IMR-90 (cell line): ENCODE data around the gene CCDC32. TPM values are rescaled to one million over a fixed set of nuclear protein-coding genes. Genes with fewer than 3 reads are reported as not detected.

Experiments
- ATAC-seq: fragments of 200-7000 bp; cut with Tn5 transposase; 2 replicates; pipeline ENCODE4 v1.9.1; 2020; ENCODE audit warnings: low read depth, mild to moderate bottlenecking, moderate library complexity
- BruUV-seq: library from RNA; stranded (reverse); fragments of 400-500 nt; replicated peaks from 2 replicates; lab custom pipeline; 2021; lab: Mats Ljungman, UMichigan
- CTCF ChIA-PET: fragments of 300-600 bp; formaldehyde crosslinking; extraction: SDS; loops from one replicate; lab custom pipeline; 2021; ENCODE audit warnings: antibody characterized with exemption; lab: Yijun Ruan, JAX
- POLR2A ChIA-PET: fragments of 300-600 bp; sonication (Branson Sonifier 250); formaldehyde crosslinking; loops from one replicate; lab custom pipeline; 2022; ENCODE audit warnings: antibody characterized with exemption; ENCODE audit not compliant: unreplicated experiment; lab: Charles Lee
- DNase-seq: peaks from one replicate; pipeline ENCODE4 v3.0.0; 2013
- H2AFZ ChIP-seq: replicated peaks from 2 replicates; pipeline ENCODE3; 2013; ENCODE audit warnings: low read length, mild to moderate bottlenecking; ENCODE audit not compliant: poor library complexity
- H2AK5ac ChIP-seq: 2 replicates; pipeline ENCODE4 v1.6.1; 2013; ENCODE audit warnings: low read depth, low read length, inconsistent platforms
- H2AK9ac ChIP-seq: replicated peaks from 2 replicates; pipeline ENCODE3; 2013; ENCODE audit warnings: mild to moderate bottlenecking, low read depth, low read length, moderate library complexity; ENCODE audit not compliant: poor library complexity
- H2BK120ac ChIP-seq: 2 replicates; pipeline ENCODE4 v1.6.1; 2013; ENCODE audit warnings: low read depth, low read length, inconsistent platforms
- H2BK15ac ChIP-seq: 3 replicates; pipeline ENCODE4 v1.6.1; 2013; ENCODE audit warnings: low read depth, low read length, inconsistent platforms
- H2BK20ac ChIP-seq: 2 replicates; pipeline ENCODE4 v1.6.1; 2013; ENCODE audit warnings: low read depth, mild to moderate bottlenecking, inconsistent platforms, low read length, moderate library complexity
- H2BK5ac ChIP-seq: 2 replicates; pipeline ENCODE4 v1.6.1; 2013; ENCODE audit warnings: mild to moderate bottlenecking, low read depth, low read length, inconsistent platforms; ENCODE audit not compliant: poor library complexity, severe bottlenecking
- H3K14ac ChIP-seq: replicated peaks from 2 replicates; pipeline ENCODE4 v1.6.1; 2013; ENCODE audit warnings: low read depth, low read length, inconsistent platforms
- H3K18ac ChIP-seq: 2 replicates; pipeline ENCODE4 v1.6.1; 2013; ENCODE audit warnings: low read depth, low read length, control low read depth
- H3K23ac ChIP-seq: 2 replicates; pipeline ENCODE4 v1.6.1; 2013; ENCODE audit warnings: low read depth, low read length, inconsistent platforms
- H3K27ac ChIP-seq: 2 replicates; pipeline ENCODE4 v1.5.1; 2013; ENCODE audit warnings: mild to moderate bottlenecking, control low read depth, low read length; ENCODE audit not compliant: insufficient read depth
- H3K27me3 ChIP-seq: 2 replicates; pipeline ENCODE4 v1.6.1; 2013; ENCODE audit warnings: low read length; ENCODE audit not compliant: control insufficient read depth, insufficient read depth
- H3K36me3 ChIP-seq: 2 replicates; pipeline ENCODE4 v1.6.1; 2013; ENCODE audit warnings: low read length, mixed read lengths; ENCODE audit not compliant: control insufficient read depth, insufficient read depth
- H3K4ac ChIP-seq: 2 replicates; pipeline ENCODE4 v1.6.1; 2013; ENCODE audit warnings: low read depth, low read length, inconsistent platforms
- H3K4me1 ChIP-seq: 2 replicates; pipeline ENCODE4 v1.6.1; 2013; ENCODE audit warnings: low read length, mixed read lengths; ENCODE audit not compliant: control insufficient read depth, insufficient read depth
- H3K4me2 ChIP-seq: 2 replicates; pipeline ENCODE4 v1.6.1; 2013; ENCODE audit warnings: low read depth, mild to moderate bottlenecking, control low read depth, low read length, moderate library complexity
- H3K4me3 ChIP-seq: 2 replicates; pipeline ENCODE4 v1.5.1; 2013; ENCODE audit warnings: low read depth, mild to moderate bottlenecking, control low read depth, low read length, moderate library complexity; ENCODE audit not compliant: insufficient read depth
- H3K56ac ChIP-seq: 2 replicates; pipeline ENCODE4 v1.6.1; 2013; ENCODE audit warnings: low read length, inconsistent platforms; ENCODE audit not compliant: insufficient read depth; ENCODE audit errors: extremely low read depth
- H3K79me1 ChIP-seq, 2 experiments: 2 replicates each; pipeline ENCODE4 v1.6.1; 2013; ENCODE audit warnings: low read length in 2 of 2, inconsistent platforms in 1 of 2, low read depth in 1 of 2
- H3K9ac ChIP-seq: 2 replicates; pipeline ENCODE4 v1.6.1; 2013; ENCODE audit warnings: low read depth, low read length, control low read depth
- H3K9me1 ChIP-seq: 2 replicates; pipeline ENCODE4 v1.6.1; 2013; ENCODE audit warnings: low read length, inconsistent platforms; ENCODE audit not compliant: insufficient read depth
- H3K9me3 ChIP-seq: 2 replicates; pipeline ENCODE4 v1.6.1; 2013; ENCODE audit warnings: low read length; ENCODE audit not compliant: control insufficient read depth, insufficient read depth
- H4K20me1 ChIP-seq: 2 replicates; pipeline ENCODE4 v1.6.1; 2013; ENCODE audit warnings: low read length, inconsistent platforms; ENCODE audit not compliant: insufficient read depth
- H4K5ac ChIP-seq: 2 replicates; pipeline ENCODE4 v1.6.1; 2013; ENCODE audit warnings: mild to moderate bottlenecking, low read depth, low read length, control low read depth
- H4K8ac ChIP-seq, 2 experiments: 2 replicates each; pipeline ENCODE4 v1.6.1; 2013; ENCODE audit warnings: low read depth in 2 of 2, low read length in 2 of 2, control low read depth in 1 of 2, inconsistent platforms in 1 of 2
- H4K91ac ChIP-seq: 2 replicates; pipeline ENCODE4 v1.6.1; 2013; ENCODE audit warnings: low read depth, low read length, inconsistent platforms; ENCODE audit not compliant: insufficient read depth
- BHLHE40 ChIP-seq: fragments of 150-350 bp; IDR thresholded peaks from 2 replicates; pipeline ENCODE4 v1.6.1; 2016; ENCODE audit warnings: mild to moderate bottlenecking, low read depth, low read length
- ELK1 ChIP-seq: fragments of 150-350 bp; IDR thresholded peaks from 2 replicates; pipeline ENCODE4 v1.6.1; 2016; ENCODE audit warnings: low read depth, mild to moderate bottlenecking, low read length, moderate library complexity, borderline replicate concordance
- FOS ChIP-seq: fragments of 150-350 bp; IDR thresholded peaks from 2 replicates; pipeline ENCODE4 v1.6.1; 2016; ENCODE audit warnings: low read depth, low read length
- MAZ ChIP-seq: IDR thresholded peaks from 2 replicates; pipeline ENCODE4 v1.6.1; 2012; ENCODE audit warnings: low read depth, mild to moderate bottlenecking, low read length, improper control_type of control experiment, moderate library complexity, borderline replicate concordance
- RAD21 ChIP-seq: IDR thresholded peaks from 2 replicates; pipeline ENCODE4 v1.6.1; 2012; ENCODE audit warnings: low read length, improper control_type of control experiment
- RCOR1 ChIP-seq: IDR thresholded peaks from 2 replicates; pipeline ENCODE4 v1.6.1; 2012; ENCODE audit warnings: mild to moderate bottlenecking, low read length, improper control_type of control experiment; ENCODE audit not compliant: insufficient replicate concordance
- RFX5 ChIP-seq: IDR thresholded peaks from 2 replicates; pipeline ENCODE4 v1.8.0; 2012; ENCODE audit warnings: low read depth, mild to moderate bottlenecking, low read length, moderate library complexity
- WGBS, 2 experiments: methylation state at CpG; one replicate each; pipeline versions ENCODE4 v1.1.5 to v1.1.7; 2013; ENCODE audit warnings: missing lambda C conversion rate in 2 of 2; ENCODE audit not compliant: insufficient read length in 1 of 2; ENCODE audit errors: extremely low coverage in 2 of 2; 5-methylcytosine and 5-hydroxymethylcytosine counted together
- dilution Hi-C: fragments of 300-500 bp; cut with HindIII; formaldehyde crosslinking; loops from one replicate; pipeline ENCODE4 v1.14.3; 2018; ENCODE audit warnings: low sequenced_read_pairs; ENCODE audit not compliant: unreplicated experiment
- in situ Hi-C: fragments of 300-500 bp; cut with MboI; formaldehyde crosslinking; loops from 3 replicates; pipeline ENCODE4 v1.14.3; 2019; ENCODE audit warnings: low sequenced_read_pairs, inconsistent platforms, mixed read lengths
- intact Hi-C: fragments of 100-400 bp; cut with micrococcal nuclease; formaldehyde crosslinking; loops from 2 replicates; pipeline ENCODE4 v1.10.0; 2022
- polyA plus RNA-seq, 3 experiments: library from polyadenylated mRNA; depleted of rRNA; stranded (reverse); fragments of >200 nt; gene quantifications; 2 replicates each; pipeline ENCODE4 v1.2.3, GENCODE V29; 2012; ENCODE audit warnings: low replicate concordance in 1 of 3
- total RNA-seq: library from RNA; depleted of rRNA; stranded (reverse); fragments of >200 nt; gene quantifications from 2 replicates; pipeline ENCODE4 v1.2.3, GENCODE V29; 2012
- TF ChIP-seq, protein P1 (sequence below): conservative IDR thresholded peaks from 2 replicates; pipeline ENCODE4 v1.5.1; 2012; ENCODE audit warnings: mild to moderate bottlenecking, low read depth, low read length, improper control_type of control experiment
- TF ChIP-seq, protein P2 (sequence below): fragments of 150-350 bp; IDR thresholded peaks from 2 replicates; pipeline ENCODE4 v1.6.1; 2017; ENCODE audit warnings: mild to moderate bottlenecking, antibody characterized with exemption, low read length, low read depth

The CCDC32 gene
- total and polyA plus RNA-seq, 2 of the 4 experiments (the other 2 are of a cell fraction): 14.8 to 15.1 TPM

- Histone ChIP-seq H4K20me1 (no peaks in the 10 kb centered on the region), H3K9ac (no peak overlapping the region), H3K9me3 (no peaks in the 10 kb centered on the region), H2AK9ac (no peak overlapping the region), H3K27ac (no peak overlapping the region), H3K79me1 (no peaks in the 10 kb centered on the region), H2BK20ac (no peak overlapping the region), H3K4me3 (no peak overlapping the region), H3K56ac (no peak overlapping the region), H2BK5ac (no peak overlapping the region), H4K91ac (no peak overlapping the region), H2AK5ac (no peak overlapping the region), H3K23ac (no peak overlapping the region), H2BK120ac (no peak overlapping the region), H3K18ac (no peak overlapping the region), H3K14ac (no peak overlapping the region), H3K36me3 (no peaks in the 10 kb centered on the region), H3K4ac (no peak overlapping the region), H3K27me3 (no peaks in the 10 kb centered on the region), H3K4me2 (no peak overlapping the region), H2BK15ac (no peak overlapping the region), H4K5ac (no peak overlapping the region), H3K9me1 (peaks cover 10% of the 10 kb centered on the region), H4K8ac (no peak overlapping the region), H3K4me1 (peaks cover 2% of the 10 kb centered on the region; the same call in 1 of the 2 replicates), H2AFZ (no peak overlapping the region)
- no peak for ATAC-seq
- dilution Hi-C loops (no loop called here), intact Hi-C loops (no loop called here), in situ Hi-C loops (no loop called here)
- no CpG with 5 or more reads among the region's 4 CpGs for WGBS, 2 experiments
- no TSS peak for BruUV-seq
- no peak for DNase-seq
- CTCF ChIA-PET: no interaction called here
- POLR2A ChIA-PET: no interaction called here
- no peak for TF ChIP-seq RFX5
- no peak for TF ChIP-seq MAZ
- TF ChIP-seq, protein P1, sequence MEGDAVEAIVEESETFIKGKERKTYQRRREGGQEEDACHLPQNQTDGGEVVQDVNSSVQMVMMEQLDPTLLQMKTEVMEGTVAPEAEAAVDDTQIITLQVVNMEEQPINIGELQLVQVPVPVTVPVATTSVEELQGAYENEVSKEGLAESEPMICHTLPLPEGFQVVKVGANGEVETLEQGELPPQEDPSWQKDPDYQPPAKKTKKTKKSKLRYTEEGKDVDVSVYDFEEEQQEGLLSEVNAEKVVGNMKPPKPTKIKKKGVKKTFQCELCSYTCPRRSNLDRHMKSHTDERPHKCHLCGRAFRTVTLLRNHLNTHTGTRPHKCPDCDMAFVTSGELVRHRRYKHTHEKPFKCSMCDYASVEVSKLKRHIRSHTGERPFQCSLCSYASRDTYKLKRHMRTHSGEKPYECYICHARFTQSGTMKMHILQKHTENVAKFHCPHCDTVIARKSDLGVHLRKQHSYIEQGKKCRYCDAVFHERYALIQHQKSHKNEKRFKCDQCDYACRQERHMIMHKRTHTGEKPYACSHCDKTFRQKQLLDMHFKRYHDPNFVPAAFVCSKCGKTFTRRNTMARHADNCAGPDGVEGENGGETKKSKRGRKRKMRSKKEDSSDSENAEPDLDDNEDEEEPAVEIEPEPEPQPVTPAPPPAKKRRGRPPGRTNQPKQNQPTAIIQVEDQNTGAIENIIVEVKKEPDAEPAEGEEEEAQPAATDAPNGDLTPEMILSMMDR: no peak
- TF ChIP-seq BHLHE40: no peak
- TF ChIP-seq, protein P2, sequence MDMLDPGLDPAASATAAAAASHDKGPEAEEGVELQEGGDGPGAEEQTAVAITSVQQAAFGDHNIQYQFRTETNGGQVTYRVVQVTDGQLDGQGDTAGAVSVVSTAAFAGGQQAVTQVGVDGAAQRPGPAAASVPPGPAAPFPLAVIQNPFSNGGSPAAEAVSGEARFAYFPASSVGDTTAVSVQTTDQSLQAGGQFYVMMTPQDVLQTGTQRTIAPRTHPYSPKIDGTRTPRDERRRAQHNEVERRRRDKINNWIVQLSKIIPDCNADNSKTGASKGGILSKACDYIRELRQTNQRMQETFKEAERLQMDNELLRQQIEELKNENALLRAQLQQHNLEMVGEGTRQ: no peak
- TF ChIP-seq RCOR1: no peak
- no peak for TF ChIP-seq FOS
- no peak for TF ChIP-seq ELK1
- TF ChIP-seq RAD21: no peak
Observed at GRCh38 chr15:40533763-40534364, 31.0 kb downstream of the CCDC32 start.
